Psoas muscle (tissue), 8 donors: ENCODE data around the gene ARMC10. TPM values are rescaled to one million over a fixed set of nuclear protein-coding genes. Genes with fewer than 3 reads are reported as not detected.
"Not testable (repeated sequence)": the region's sequence is repeated elsewhere in the genome, so short reads cannot be mapped to it uniquely, and the experiment has no call there.

Source experiments
- ATAC-seq, 4 donors: fragments of 200-7000 bp; cut with Tn5 transposase; one replicate each; pipeline ENCODE4 v1.9.1; 2020; ENCODE audit warnings: moderate library complexity in 3 of 4, mild to moderate bottlenecking in 2 of 4
- DNase-seq, 2 donors: peaks; one replicate each; pipeline ENCODE4 v3.0.0-alpha.2; 2020
- H3K27ac ChIP-seq: fragments of 200-600 bp; one replicate; pipeline ENCODE4 v1.8.0; 2022
- H3K27me3 ChIP-seq, 3 donors: fragments of 200-600 bp in 1 of 3; one replicate each; pipeline versions ENCODE4 v1.6.1 to v1.8.0; 2013 to 2022; ENCODE audit warnings: low read length in 2 of 3, mild to moderate bottlenecking in 2 of 3, moderate library complexity in 1 of 3; ENCODE audit not compliant: insufficient read depth in 3 of 3
- H3K36me3 ChIP-seq, 2 donors: fragments of 200-600 bp in 1 of 2; one replicate each; pipeline versions ENCODE4 v1.6.1 to v1.8.0; 2013 to 2022; ENCODE audit warnings: low read depth in 1 of 2, mild to moderate bottlenecking in 1 of 2, moderate library complexity in 1 of 2; ENCODE audit not compliant: insufficient read depth in 1 of 2
- H3K4me1 ChIP-seq: fragments of 200-600 bp; one replicate; pipeline ENCODE4 v1.8.0; 2022
- H3K4me3 ChIP-seq: fragments of 200-600 bp; one replicate; pipeline ENCODE4 v1.8.0; 2022; ENCODE audit warnings: mild to moderate bottlenecking
- H3K9me3 ChIP-seq: fragments of 200-600 bp; one replicate; pipeline ENCODE4 v1.8.0; 2022
- WGBS, 3 donors: extraction: QIAGEN DNeasy Blood & Tissue Kit; methylation state at CpG; one replicate each; pipeline versions ENCODE4 v1.1.6 to v1.1.7; 2013; 5-methylcytosine and 5-hydroxymethylcytosine counted together
- intact Hi-C, 2 donors: fragments of 100-400 bp; cut with DNase I; formaldehyde crosslinking; loops; one replicate each; pipeline versions ENCODE4 v1.11.0 to v1.14.2; 2022
- polyA plus RNA-seq, 3 donors: library from polyadenylated mRNA; stranded (reverse); fragments of 200-250 nt; gene quantifications; one replicate each; pipeline ENCODE4 v1.2.3, GENCODE V29; 2013
- total RNA-seq, 4 donors: library from RNA; stranded (reverse); fragmentation: NEBNext Ultra II Directional in 2 of 4; extraction: Animal tissue kit (Norgen Biotek cat#: 25700) in 2 of 4; gene quantifications; one replicate each; pipeline versions ENCODE4 v1.2.1 to v1.2.4, GENCODE V29; 2021 to 2023
- TF ChIP-seq, protein P1 (sequence below): fragments of 200-600 bp; IDR thresholded peaks from one replicate; pipeline ENCODE4 v1.8.0; 2022; ENCODE audit warnings: antibody characterized with exemption
- donor health status: healthy with polysubstance abuse.
- donor health status: DM: no; HTN: no; CAD: no; lungs with moderate emphysema.
- donor health status: Bipolar disorder and iron deficiency.
- donor health status: healthy.
- donor health status: DM: yes; HTN: yes; CAD: no.
- donor health status: DM: no; HTN: no; CAD: no.
- donor health status: DM: no; HTN: no; CAD: no.
- donor health status: DM: yes; HTN: yes; CAD: no.

ARMC10 gene
- total and polyA plus RNA-seq, 7 donors, result 12.6 to 26.0 (median 23.9) TPM

DNA sequence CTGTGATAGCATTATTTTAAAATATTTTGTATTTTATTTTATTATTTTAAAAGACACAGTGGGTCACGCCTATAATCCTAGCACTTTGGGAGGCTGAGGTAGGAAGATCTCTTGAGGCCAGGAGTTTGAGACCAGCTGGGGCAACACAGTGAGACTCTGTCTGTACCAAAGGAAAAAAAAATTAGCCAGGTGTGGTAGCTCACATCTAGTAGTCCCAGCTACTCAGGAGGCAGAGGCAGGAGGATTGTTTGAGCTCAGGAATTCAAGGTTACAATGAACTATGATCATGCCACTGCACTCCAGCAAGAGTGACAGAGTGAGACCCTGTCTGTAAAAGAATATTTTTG lies 37.5 kb upstream of the ARMC10 start:
- no peaks in the 10 kb centered on the region for H3K4me1 ChIP-seq
- ATAC-seq, result no peak
- TF ChIP-seq, protein P1, sequence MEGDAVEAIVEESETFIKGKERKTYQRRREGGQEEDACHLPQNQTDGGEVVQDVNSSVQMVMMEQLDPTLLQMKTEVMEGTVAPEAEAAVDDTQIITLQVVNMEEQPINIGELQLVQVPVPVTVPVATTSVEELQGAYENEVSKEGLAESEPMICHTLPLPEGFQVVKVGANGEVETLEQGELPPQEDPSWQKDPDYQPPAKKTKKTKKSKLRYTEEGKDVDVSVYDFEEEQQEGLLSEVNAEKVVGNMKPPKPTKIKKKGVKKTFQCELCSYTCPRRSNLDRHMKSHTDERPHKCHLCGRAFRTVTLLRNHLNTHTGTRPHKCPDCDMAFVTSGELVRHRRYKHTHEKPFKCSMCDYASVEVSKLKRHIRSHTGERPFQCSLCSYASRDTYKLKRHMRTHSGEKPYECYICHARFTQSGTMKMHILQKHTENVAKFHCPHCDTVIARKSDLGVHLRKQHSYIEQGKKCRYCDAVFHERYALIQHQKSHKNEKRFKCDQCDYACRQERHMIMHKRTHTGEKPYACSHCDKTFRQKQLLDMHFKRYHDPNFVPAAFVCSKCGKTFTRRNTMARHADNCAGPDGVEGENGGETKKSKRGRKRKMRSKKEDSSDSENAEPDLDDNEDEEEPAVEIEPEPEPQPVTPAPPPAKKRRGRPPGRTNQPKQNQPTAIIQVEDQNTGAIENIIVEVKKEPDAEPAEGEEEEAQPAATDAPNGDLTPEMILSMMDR, result no peak
- intact Hi-C loops, result no loop called here
- no peak overlapping the region for H3K4me3 ChIP-seq
- H3K36me3 ChIP-seq, result no peaks in the 10 kb centered on the region
- 93 to 100% (median 93%) methylated on average over 1 of the region's 1 CpG for WGBS, 3 donors
- H3K27ac ChIP-seq, result no peak overlapping the region
- H3K27me3 ChIP-seq, result no peaks in the 10 kb centered on the region
- DNase-seq, result no peak
- H3K9me3 ChIP-seq, result no peaks in the 10 kb centered on the region

GRCh38 chr7:103037823-103038739 lies 36.9 kb upstream of the ARMC10 start:
- H3K27ac ChIP-seq, H3K27me3 ChIP-seq, DNase-seq, H3K36me3 ChIP-seq, H3K4me3 ChIP-seq, H3K4me1 ChIP-seq, intact Hi-C loops, ATAC-seq, H3K9me3 ChIP-seq: not testable (repeated sequence)
- 70 to 74% (median 73%) methylated on average over 20 of the region's 20 CpGs for WGBS, 3 donors

- H3K4me1 ChIP-seq, H3K9me3 ChIP-seq, intact Hi-C loops, DNase-seq, H3K27ac ChIP-seq, H3K36me3 ChIP-seq, ATAC-seq, H3K4me3 ChIP-seq, H3K27me3 ChIP-seq: not testable (repeated sequence)
- 79 to 95% (median 84%) methylated on average over 1 of the region's 1 CpG for WGBS, 3 donors
Observed at GRCh38 chr7:103041815-103042214, 33.1 kb upstream of the ARMC10 start.

- DNase-seq (no peak), ATAC-seq (no peak)
- Histone ChIP-seq H3K36me3 (no peaks in the 10 kb centered on the region), H3K27ac (no peak overlapping the region), H3K9me3 (no peaks in the 10 kb centered on the region), H3K4me1 (no peaks in the 10 kb centered on the region), H3K27me3 (peaks cover 0 to 2% (median 0%) of the 10 kb centered on the region in 3 donors), H3K4me3 (no peak overlapping the region)
- intact Hi-C loops, result no loop called here
- TF ChIP-seq, protein P1, result no peak
- WGBS, 3 donors, result 85 to 87% (median 86%) methylated on average over 2 of the region's 2 CpGs
Observed at GRCh38 chr7:103048833-103049232, 26.1 kb upstream of the ARMC10 start.

- H3K4me1 ChIP-seq, result no peaks in the 10 kb centered on the region
- no peaks in the 10 kb centered on the region for H3K9me3 ChIP-seq
- H3K36me3 ChIP-seq, result no peaks in the 10 kb centered on the region
- intact Hi-C loops, result no loop called here
- TF ChIP-seq, protein P1, result no peak
- peaks cover 0 to 3% (median 0%) of the 10 kb centered on the region in 3 donors for H3K27me3 ChIP-seq
- H3K4me3 ChIP-seq, result no peak overlapping the region
- no peak overlapping the region for H3K27ac ChIP-seq
- no peak for DNase-seq
- 82 to 92% (median 82%) methylated on average over 6 of the region's 6 CpGs for whole genome bisulfite sequencing, 3 donors
- no peak for ATAC-seq
Observed at GRCh38 chr7:103051519-103051918, 23.4 kb upstream of the ARMC10 start.

DNA sequence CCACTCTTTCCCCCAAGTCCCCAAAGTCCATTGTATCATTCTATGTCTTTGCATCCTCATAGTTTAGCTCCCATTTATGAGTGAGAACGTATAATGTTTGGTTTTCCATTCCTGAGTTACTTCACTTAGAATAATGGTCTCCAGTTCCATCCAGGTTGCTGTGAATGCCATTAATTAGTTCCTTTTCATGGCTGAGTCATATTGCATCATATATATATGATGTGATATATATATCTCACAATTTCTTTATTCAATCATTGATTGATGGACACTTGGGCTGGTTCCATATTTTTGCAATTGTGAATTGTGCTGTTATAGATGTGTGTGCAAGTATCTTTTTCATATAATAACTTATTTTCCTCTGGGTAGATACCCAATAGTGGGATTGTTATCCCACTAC lies 18.9 kb upstream of the ARMC10 start:
- intact Hi-C loops, H3K36me3 ChIP-seq, H3K4me1 ChIP-seq, ATAC-seq, H3K27me3 ChIP-seq, H3K4me3 ChIP-seq, H3K27ac ChIP-seq, H3K9me3 ChIP-seq, DNase-seq: not testable (repeated sequence)
- 82 to 90% (median 84%) methylated on average over 1 of the region's 1 CpG for WGBS, 3 donors
